Lower leg skin (tissue), 4 donors: ENCODE results near the gene AEBP1. TPM values are rescaled to one million over a fixed set of nuclear protein-coding genes. Genes with fewer than 3 reads are reported as not detected.

ENCODE experiments used
- DNase-seq, 2 donors: peaks; one replicate each; pipeline ENCODE4 v3.0.0-alpha.2; 2019; ENCODE audit warnings: low spot score in 2 of 2
- H3K4me3 ChIP-seq: fragments of 200-600 bp; sonication (generic); 2 replicates; pipeline ENCODE4 v1.5.1; 2017; ENCODE audit warnings: mild to moderate bottlenecking, low read depth; ENCODE audit not compliant: poor library complexity, severe bottlenecking
- CTCF ChIP-seq, 3 donors: fragments of 450-650 bp; IDR thresholded peaks; one replicate each; pipeline ENCODE4 v1.5.1; 2016; ENCODE audit warnings: antibody characterized with exemption in 3 of 3, mild to moderate bottlenecking in 3 of 3, moderate library complexity in 2 of 3
- POLR2A ChIP-seq, 2 donors: fragments of 450-650 bp; IDR thresholded peaks; one replicate each; pipeline ENCODE4 v1.6.1; 2016 to 2017; ENCODE audit warnings: antibody characterized with exemption in 2 of 2, mild to moderate bottlenecking in 1 of 2, moderate library complexity in 1 of 2
- WGBS, 2 donors: methylation state at CpG; one replicate each; pipeline ENCODE4 v1.1.5; 2018; 5-methylcytosine and 5-hydroxymethylcytosine counted together
- intact Hi-C: fragments of 100-400 bp; cut with DNase I; formaldehyde crosslinking; loops from one replicate; pipeline ENCODE4 v1.15.0; 2023; ENCODE audit warnings: low total_unique reads
- total RNA-seq, 4 donors: library from RNA; depleted of rRNA; stranded (reverse); fragments of >200 nt; gene quantifications; one replicate each; pipeline ENCODE4 v1.1.0, GENCODE V29; 2016

AEBP1 gene
- total RNA-seq, 4 donors from 2014 or later: 52.6 to 134 (median 54.6) TPM

- TF ChIP-seq CTCF (IDR thresholded peaks at IDR 0.05): no peak
- TF ChIP-seq POLR2A (IDR thresholded peaks at IDR 0.05): no peak
- 63 to 69% methylated on average over 3 of the region's 3 CpGs for WGBS, 2 donors
- DNase-seq: no peak
- intact Hi-C loops: no loop called here
- no peak overlapping the region for H3K4me3 ChIP-seq
These were observed 18.6 kb upstream of the AEBP1 start for GRCh38 chr7:44085546-44085945.

- no peak for TF ChIP-seq CTCF (IDR thresholded peaks at IDR 0.05)
- TF ChIP-seq POLR2A (IDR thresholded peaks at IDR 0.05): no peak
- no peak for DNase-seq
- 96 to 97% methylated on average over 3 of the region's 3 CpGs for WGBS, 2 donors
- intact Hi-C loops: no loop called here
- no peak overlapping the region for H3K4me3 ChIP-seq
These were observed 17.5 kb upstream of the AEBP1 start for GRCh38 chr7:44086627-44087026.

GRCh38 chr7:44087911-44088838 is 16.0 kb upstream of the AEBP1 start:
- H3K4me3 ChIP-seq: no peak overlapping the region
- no peak for DNase-seq
- intact Hi-C loops: no loop called here
- 53 to 56% methylated on average over 17 to 20 of the region's 20 CpGs for WGBS, 2 donors
- no peak for TF ChIP-seq CTCF (IDR thresholded peaks at IDR 0.05)
- no peak for TF ChIP-seq POLR2A (IDR thresholded peaks at IDR 0.05)

- intact Hi-C loops: no loop called here
- 78 to 89% methylated on average over 6 of the region's 6 CpGs for WGBS, 2 donors
- TF ChIP-seq CTCF (IDR thresholded peaks at IDR 0.05): no peak
- no peak for TF ChIP-seq POLR2A (IDR thresholded peaks at IDR 0.05)
- H3K4me3 ChIP-seq: no peak overlapping the region
- no peak for DNase-seq
These were observed 11.0 kb upstream of the AEBP1 start for GRCh38 chr7:44093102-44093641.

- TF ChIP-seq POLR2A (IDR thresholded peaks at IDR 0.05) (no peak), CTCF (IDR thresholded peaks at IDR 0.05) (no peak)
- intact Hi-C loops: no loop called here
- no peak overlapping the region for H3K4me3 ChIP-seq
- DNase-seq: no peak
- WGBS, 2 donors: 29 to 59% methylated on average over 2 of the region's 2 CpGs
These were observed 9.8 kb upstream of the AEBP1 start for GRCh38 chr7:44094365-44094764.
